ENCODE results near the gene HPGDS.
"Not testable (repeated sequence)": the region's sequence is repeated elsewhere in the genome, so short reads cannot be mapped to it uniquely, and the experiment has no call there.

The HPGDS gene

DNA sequence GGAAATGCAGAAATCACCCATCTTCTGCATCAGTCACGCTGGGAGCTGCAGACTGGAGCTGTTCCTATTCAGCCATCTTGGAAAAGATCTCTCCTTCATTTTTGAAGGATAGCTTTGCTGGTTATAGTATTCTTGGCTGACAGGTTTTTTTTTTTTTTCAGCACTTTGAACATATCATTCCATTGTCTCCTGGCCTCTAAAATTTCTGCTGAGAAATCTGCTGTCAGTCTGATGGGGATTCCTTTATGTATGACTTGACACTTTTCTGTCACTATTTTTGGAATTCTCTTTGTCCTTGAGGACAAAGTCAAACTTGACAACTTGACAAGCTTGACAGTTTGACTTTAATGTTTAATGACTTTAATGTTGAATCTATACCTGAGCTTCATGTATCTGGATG, 16.8 kb downstream of the HPGDS start:
- no peak for DNase-seq (ENCODE audit: low read depth)

GRCh38 chr4:94319927-94320326, 22.7 kb downstream of the HPGDS start:
- not testable (repeated sequence) for DNase-seq (ENCODE audit: low read depth)

DNA sequence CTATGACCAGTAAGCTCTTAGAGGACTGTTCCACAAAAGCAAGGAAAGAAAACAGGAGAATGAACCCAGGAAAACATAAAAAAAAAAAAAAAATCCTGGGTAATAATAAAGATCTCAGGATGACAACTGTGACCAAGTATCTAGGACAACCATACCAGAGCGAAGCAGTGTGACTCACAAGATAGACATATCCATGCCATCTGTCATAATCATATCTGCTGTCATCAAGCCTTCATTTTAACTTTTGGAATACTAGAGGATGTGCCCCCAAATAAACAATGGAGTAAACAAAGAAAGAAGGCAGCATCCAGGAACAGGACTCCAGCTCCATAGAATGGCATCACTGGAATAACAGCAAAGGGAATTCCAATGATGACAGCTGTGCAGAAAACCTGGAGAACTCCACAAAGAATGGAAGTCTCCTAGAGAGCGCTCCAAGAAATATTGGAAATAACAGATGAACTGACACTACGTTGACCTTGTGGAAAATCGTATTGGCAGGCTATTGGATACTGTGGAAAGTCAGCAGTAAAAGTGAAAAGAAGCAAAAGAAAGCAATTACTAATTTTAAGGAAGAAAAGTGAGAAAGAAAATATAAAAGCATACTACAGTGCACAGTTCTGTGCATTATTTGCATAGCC, 35.3 kb downstream of the HPGDS start:
- peak; percentile 5 for DNase-seq (ENCODE audit: low read depth)

DNA sequence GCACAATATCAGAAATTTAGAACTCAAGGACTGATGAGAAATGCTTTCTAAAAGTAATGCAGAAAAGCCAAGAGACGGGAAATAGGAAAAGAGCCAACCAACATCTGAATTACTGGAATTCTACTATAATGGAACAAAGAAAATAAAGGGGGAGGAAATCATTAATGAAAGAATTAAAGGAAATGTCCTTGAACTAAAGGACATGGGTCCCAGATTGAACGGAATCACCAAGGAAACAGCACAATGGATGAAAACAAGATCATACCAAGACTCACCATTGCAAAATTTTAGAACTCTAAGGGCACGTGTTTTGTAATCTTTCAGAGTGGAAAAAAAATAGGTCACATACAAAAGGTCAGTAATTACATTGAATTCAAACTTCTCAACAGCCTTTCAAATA, 35.9 kb downstream of the HPGDS start:
- DNase-seq (ENCODE audit: low read depth): no peak

DNA sequence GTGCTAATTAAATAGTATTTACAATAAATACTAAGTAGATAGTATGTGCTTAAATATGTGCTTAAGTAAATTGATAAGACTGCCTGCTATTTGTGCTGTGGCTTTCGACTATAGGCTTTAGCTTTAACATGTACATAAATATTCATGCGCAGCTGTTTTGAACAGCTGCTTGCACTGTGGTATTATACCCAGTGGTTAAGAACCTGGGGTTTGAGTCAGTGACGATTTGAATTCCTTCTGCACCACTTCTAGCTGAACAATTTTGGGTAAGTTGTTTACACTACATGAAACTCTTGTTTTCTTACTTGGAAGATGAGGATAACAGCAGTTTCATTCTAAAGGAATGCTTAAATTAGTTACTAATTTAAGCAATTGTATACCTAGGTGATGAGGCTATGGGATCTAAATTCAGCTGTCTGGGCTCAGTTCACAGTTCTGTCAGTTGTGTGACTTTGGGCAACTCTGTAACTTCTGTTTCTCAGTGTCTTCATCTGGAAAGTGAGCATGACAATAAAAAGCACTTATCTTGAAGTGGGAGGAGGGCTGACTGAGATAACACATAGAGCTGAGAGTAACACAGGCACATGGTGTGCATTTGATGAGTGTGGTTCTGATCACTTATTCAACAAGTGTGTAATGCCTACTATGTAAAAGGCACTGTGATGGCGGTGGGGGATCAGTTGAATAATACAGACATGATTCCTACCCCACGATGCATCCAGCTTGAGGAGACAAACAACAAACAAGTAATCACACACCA, 37.0 kb downstream of the HPGDS start:
- no peak for DNase-seq (ENCODE audit: low read depth)

- peak; percentile 46 for DNase-seq (ENCODE audit: low read depth)
Observed at GRCh38 chr4:94304365-94304971, 38.2 kb downstream of the HPGDS start.

- no peak for DNase-seq (ENCODE audit: low read depth)
Observed at GRCh38 chr4:94302191-94302590, 40.4 kb downstream of the HPGDS start.

- DNase-seq (ENCODE audit: low read depth): no peak
Observed at GRCh38 chr4:94298725-94299252, 43.8 kb downstream of the HPGDS start.

DNA sequence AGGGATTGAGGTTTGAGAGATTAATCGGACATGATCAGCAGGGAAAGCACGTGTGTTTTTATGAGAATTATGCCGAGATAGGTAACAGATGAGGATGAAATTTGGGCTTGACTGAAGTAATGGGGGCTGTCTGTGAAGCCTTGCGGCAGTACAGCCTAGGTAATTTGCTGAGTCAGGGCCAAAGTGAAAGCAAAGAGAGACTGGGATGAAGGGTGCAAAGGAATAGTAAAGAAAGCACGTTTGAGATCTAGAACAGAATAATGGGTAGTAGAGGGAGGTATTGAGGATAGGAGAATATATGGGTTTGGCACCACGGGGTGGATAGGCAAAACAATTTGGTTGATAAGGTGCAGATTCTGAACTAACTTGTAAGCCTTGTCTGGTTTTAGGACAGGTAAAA, 47.2 kb downstream of the HPGDS start:
- not testable (repeated sequence) for DNase-seq (ENCODE audit: low read depth)

DNA sequence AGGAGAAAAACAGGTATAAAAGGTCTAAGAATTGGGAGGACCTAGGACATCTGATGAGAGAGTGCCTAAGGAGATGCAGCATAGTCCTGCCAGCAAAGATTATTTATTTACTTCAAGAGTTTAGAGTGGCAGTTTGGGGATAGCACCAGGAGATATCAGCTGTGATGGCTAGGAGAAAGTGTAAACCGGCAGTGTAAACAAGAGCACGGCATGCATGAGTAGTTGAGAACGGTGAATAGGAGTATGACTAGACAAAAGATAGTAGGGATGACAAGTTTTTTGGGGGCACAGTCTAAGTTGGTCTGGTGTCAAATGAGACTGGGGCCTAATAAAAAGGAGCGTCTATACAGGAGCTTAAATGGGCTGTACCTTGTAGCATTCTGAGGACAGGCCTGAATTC, 48.7 kb downstream of the HPGDS start:
- DNase-seq (ENCODE audit: low read depth): not testable (repeated sequence)

GRCh38 chr4:94290245-94290644, 52.4 kb downstream of the HPGDS start:
- peak; percentile 5 for DNase-seq (ENCODE audit: low read depth)

- DNase-seq (ENCODE audit: low read depth): no peak
Observed at GRCh38 chr4:94285666-94286065, 57.0 kb downstream of the HPGDS start.

DNA sequence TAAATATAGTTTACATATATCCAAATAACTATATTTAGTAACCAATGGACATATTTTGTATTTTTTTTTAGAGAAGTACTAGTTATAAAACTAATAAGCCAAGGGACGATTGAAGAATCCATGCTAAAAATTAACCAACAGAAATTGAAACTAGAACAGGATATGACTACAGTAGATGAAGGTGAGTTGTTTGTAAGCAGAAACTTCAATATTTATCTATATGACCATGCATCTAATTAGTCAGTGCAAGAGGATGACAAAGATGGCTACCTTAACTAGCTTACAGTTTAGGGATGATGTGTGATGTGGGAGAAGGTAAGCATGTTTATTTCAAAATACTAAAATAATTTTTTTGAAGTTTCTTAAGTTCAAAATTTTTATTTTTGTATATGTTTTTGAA, 57.7 kb downstream of the HPGDS start:
- no peak for DNase-seq (ENCODE audit: low read depth)

DNA sequence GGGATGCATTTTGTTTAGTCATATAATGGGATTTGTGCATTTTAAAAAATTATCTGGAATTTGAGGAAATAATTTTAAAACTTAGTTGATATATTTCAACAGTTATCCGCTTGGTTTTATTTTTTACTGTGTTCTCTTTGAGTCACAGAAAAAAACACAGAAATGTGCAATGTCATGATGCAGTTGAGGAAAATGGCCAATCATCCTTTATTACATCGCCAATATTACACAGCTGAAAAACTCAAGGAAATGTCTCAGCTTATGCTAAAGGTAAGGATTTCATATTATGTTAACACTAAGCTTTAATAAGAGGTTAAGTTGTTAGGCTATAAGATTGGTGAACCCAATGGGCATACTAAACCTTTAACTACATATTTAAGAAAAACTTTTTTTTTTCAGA, 63.9 kb downstream of the HPGDS start:
- no peak for DNase-seq (ENCODE audit: low read depth)

- DNase-seq (ENCODE audit: low read depth): no peak
Observed at GRCh38 chr4:94277534-94277933, 65.1 kb downstream of the HPGDS start.

DNA sequence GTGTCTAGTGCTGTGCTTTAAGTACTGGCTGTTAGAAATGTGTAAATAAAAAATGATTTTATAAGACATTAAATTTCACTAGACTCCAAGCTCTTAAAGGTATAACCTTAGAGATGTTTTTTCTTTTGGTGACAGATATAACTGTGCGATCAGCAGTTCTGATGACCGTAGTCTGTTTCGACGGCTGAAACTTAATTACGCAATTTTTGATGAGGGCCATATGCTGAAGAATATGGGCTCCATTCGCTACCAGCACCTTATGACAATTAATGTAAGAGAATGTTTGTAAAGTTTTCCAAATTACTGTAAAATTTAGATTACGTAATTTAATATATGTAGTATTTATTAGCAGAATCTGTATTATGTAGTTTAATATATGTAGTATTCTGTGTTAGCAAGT, 66.4 kb downstream of the HPGDS start:
- no peak for DNase-seq (ENCODE audit: low read depth)

DNA sequence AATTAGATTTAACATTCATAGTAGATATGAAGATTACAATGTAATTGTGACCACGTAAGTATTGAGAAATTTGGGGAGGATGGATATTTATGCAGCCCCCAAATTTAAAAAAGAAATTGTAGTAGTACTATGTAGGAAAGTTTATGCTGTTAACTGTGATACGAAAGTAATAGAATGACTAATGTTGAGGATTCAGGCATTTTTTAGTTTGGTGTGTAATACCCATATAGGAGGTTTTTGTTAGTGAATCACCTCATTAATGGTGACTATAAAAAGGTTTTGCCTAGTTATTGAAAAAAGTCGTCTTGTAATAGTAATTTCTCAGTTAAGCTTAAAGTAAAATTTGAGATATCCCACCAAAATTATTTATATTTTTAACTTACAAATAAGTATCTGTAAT, 67.7 kb downstream of the HPGDS start:
- peak; percentile 76 for DNase-seq (ENCODE audit: low read depth)

DNA sequence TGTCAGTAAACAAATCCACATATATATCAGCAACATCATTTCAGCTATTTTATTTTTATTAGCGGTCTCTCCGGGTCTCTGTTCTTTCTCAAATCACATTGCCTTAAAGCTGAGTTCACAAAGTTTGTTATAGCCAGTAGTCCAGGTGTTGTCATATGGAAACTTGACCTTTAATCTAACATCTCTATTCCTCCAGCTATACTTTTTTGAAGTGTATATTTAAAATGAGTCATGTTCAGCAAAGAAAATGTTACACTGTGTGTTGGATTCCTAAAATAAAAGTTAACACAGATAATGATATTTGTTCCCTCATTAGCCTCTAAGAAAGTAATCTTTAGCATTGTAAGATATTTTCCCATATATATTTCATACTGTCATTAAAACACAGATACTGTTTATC, 71.4 kb downstream of the HPGDS start:
- no peak for DNase-seq (ENCODE audit: low read depth)

DNA sequence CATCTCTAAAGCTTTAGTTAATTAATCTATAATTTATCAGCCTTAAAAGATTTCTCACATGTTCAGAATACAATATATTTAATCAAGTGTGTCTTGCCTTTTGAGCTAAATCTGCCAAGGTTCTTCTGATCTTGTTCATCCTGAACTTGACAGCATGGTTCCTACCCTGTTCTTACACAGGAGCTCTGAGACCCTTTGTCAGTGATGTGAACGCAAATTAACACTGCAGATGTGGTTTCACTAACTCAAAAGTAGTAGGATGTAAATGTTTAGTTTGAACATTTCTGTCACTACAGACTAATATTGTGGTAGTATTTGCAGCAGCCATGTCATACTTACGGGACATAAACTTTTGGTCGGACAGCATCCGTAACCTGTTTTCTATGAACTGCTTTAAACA, 75.6 kb downstream of the HPGDS start:
- DNase-seq (ENCODE audit: low read depth): no peak

DNA sequence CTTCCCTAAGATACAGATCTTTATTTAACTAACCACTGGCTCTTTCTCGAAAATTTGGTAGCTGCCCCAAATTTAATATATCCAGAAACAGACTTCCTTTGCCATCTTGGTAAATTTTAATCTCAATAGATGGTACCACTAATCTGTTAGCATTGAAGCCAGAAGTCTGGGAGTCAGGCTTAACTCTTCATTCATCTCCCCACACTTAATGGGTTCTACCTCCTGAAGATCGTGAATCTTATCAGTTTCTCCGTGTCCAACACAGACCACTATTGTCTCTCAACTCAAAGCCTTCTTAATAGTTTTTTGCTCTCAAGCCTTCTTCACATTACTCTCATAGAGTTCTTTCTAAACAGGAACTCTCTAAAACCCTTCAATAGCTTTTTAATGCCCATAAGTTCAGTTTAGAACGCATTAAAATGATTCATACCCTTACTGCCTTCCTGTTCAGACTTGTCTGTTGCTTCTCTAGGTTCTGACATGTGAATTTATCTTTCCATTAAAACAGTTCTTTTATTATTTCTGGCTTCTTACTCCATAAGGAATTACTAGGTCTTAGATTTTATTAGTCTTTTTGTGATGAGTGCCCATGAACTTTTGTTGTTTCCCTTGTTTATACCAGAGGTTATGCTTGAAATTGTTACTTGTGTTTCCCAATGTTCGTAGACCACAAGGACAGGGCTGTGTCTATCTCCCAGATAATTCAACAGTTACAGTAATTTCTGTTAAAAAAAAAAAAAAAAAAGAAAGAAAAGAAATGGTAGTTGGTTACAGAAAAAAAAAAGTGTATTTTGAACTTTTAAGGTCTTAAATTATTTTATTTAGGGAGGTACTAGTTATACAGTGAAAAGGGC, 80.2 kb downstream of the HPGDS start:
- no peak for DNase-seq (ENCODE audit: low read depth)

GRCh38 chr4:94256828-94257227, 85.8 kb downstream of the HPGDS start:
- DNase-seq (ENCODE audit: low read depth): peak; percentile 23

DNA sequence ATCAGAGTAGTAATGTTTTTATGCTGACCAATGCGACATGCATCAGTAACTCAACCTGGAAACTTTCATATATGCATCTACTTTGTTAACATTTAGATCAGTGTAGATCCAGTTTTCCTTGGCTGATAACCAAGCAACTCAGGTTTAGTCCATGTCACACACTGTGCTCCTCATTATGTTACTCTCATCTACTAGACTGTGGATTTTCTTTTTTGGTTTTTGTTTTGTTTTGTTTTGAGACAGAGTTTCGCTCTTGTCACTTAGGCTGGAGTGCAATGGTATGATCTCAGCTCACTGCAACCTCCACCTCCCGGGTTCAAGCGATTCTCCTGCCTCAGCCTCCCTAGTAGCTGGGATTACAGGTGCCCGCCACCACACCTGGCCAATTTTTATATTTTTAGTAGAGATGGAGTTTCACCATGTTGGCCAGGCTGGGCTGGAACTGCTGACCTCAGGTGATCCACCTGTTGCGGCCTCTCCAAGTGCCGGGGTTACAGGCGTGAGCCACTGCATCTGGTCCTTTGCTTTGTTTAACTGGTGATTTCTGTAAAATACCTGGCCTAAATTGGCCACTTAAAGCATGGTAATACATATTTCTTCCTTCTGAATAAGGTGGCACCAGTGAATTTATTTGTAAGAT, 86.4 kb downstream of the HPGDS start:
- no peak for DNase-seq (ENCODE audit: low read depth)
